Measurements from ENCODE around the gene MTF2. TPM values are rescaled to one million over a fixed set of nuclear protein-coding genes. Genes with fewer than 3 reads are reported as not detected.

MTF2 gene
- total and polyA plus RNA-seq, 9 of the 15 experiments (the other 6 are each of a cell fraction or from before 2014, with no cell fraction given), result 29.3 to 124 (median 57.7) TPM

- TF ChIP-seq PHF20 (IDR thresholded peaks at IDR 0.05; ENCODE audit: partially characterized antibody) (peak; percentile 86), FOXJ2 (tag; IDR thresholded peaks at IDR 0.05) (peak; percentile 77), ZNF224 (CRISPR knock-in tag; IDR thresholded peaks at IDR 0.05) (no peak), ZEB2 (IDR thresholded peaks at IDR 0.05) (no peak), SUPT5H (IDR thresholded peaks at IDR 0.05) (peak; percentile 97), DPF2 (IDR thresholded peaks at IDR 0.05) (peak; percentile 74), NRF1 (conservative IDR thresholded peaks at IDR 0.05 in 1 of 2, IDR thresholded peaks at IDR 0.05 in 1 of 2) (peak; percentile 79 to 81), NBN (IDR thresholded peaks at IDR 0.05; ENCODE audit: low read depth) (peak; percentile 94), FOS (IDR thresholded peaks at IDR 0.05; ENCODE audit: extremely low read depth, insufficient read length) (no peak), NR3C1 (CRISPR knock-in tag; IDR thresholded peaks at IDR 0.05) (0 out of 2 replicates have a peak, but pooled peaks have one; percentile 51), TEAD4 (IDR thresholded peaks at IDR 0.05; ENCODE audit: low read length) (peak; percentile 75), TEAD4 (CRISPR knock-in tag; IDR thresholded peaks at IDR 0.05; ENCODE audit: borderline replicate concordance) (no peak), FOXP1 (CRISPR knock-in tag; IDR thresholded peaks at IDR 0.05) (peak; percentile 98), SMAD3 (CRISPR knock-in tag; conservative IDR thresholded peaks at IDR 0.05) (peak; percentile 81; the same call in 1 of the 2 replicates), CHD2 (IDR thresholded peaks at IDR 0.05; ENCODE audit: low read depth, low read length) (peak; percentile 95)
- TF ChIP-seq, protein P1, sequence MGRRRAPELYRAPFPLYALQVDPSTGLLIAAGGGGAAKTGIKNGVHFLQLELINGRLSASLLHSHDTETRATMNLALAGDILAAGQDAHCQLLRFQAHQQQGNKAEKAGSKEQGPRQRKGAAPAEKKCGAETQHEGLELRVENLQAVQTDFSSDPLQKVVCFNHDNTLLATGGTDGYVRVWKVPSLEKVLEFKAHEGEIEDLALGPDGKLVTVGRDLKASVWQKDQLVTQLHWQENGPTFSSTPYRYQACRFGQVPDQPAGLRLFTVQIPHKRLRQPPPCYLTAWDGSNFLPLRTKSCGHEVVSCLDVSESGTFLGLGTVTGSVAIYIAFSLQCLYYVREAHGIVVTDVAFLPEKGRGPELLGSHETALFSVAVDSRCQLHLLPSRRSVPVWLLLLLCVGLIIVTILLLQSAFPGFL (CRISPR knock-in tag; IDR thresholded peaks at IDR 0.05), result peak; percentile 94
- TF ChIP-seq, protein P2, sequence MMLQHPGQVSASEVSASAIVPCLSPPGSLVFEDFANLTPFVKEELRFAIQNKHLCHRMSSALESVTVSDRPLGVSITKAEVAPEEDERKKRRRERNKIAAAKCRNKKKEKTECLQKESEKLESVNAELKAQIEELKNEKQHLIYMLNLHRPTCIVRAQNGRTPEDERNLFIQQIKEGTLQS (IDR thresholded peaks at IDR 0.05), result peak; percentile 58; the same call in 1 of the 2 replicates
- TF ChIP-seq, protein P2 (CRISPR knock-in tag; conservative IDR thresholded peaks at IDR 0.05), result peak; percentile 87
Observed at GRCh38 chr1:93078986-93079654, at the start of gene MTF2 (continued).

Data from K562 (cell line).